MM.1S (cell line): ENCODE data around the gene EFNA3.

ENCODE experiments used
- DNase-seq: peaks from one replicate; pipeline ENCODE4 v3.0.0-alpha.2; 2015
- H2AFZ ChIP-seq: fragments of 300-600 bp; sonication (generic); 2 replicates; pipeline ENCODE4 v1.6.0; 2016; ENCODE audit warnings: antibody characterized with exemption, low read length
- H3F3A ChIP-seq: fragments of 300-600 bp; sonication (generic); 2 replicates; pipeline ENCODE4 v1.6.1; 2016; ENCODE audit warnings: mild to moderate bottlenecking, antibody characterized with exemption, low read length, moderate library complexity, mixed read lengths; ENCODE audit not compliant: insufficient read depth
- H3K27ac ChIP-seq: fragments of 300-600 bp; sonication (generic); 2 replicates; pipeline ENCODE4 v1.5.1; 2016; ENCODE audit warnings: mild to moderate bottlenecking, low read length
- H3K27me3 ChIP-seq: fragments of 300-600 bp; sonication (generic); replicated peaks from 2 replicates; pipeline ENCODE4 v1.6.0; 2016; ENCODE audit warnings: low read length; ENCODE audit not compliant: insufficient read depth
- H3K36me3 ChIP-seq: fragments of 300-600 bp; sonication (generic); replicated peaks from 2 replicates; pipeline ENCODE4 v1.6.1; 2016; ENCODE audit warnings: mild to moderate bottlenecking, low read length, mixed read lengths; ENCODE audit not compliant: insufficient read depth
- H3K4me1 ChIP-seq: fragments of 300-600 bp; sonication (generic); 2 replicates; pipeline ENCODE4 v1.6.1; 2016; ENCODE audit warnings: low read length, mixed read lengths
- H3K4me2 ChIP-seq: fragments of 300-600 bp; sonication (generic); 2 replicates; pipeline ENCODE4 v1.6.0; 2016; ENCODE audit warnings: low read depth, low read length
- H3K4me3 ChIP-seq: fragments of 300-600 bp; sonication (generic); 2 replicates; pipeline ENCODE4 v1.5.1; 2016; ENCODE audit warnings: low read length, mixed read lengths
- H3K79me2 ChIP-seq: fragments of 300-600 bp; sonication (generic); 2 replicates; pipeline ENCODE4 v1.6.1; 2016; ENCODE audit warnings: mixed run types, low read length, mixed read lengths
- H3K9ac ChIP-seq: fragments of 300-600 bp; sonication (generic); 2 replicates; pipeline ENCODE4 v1.6.1; 2016; ENCODE audit warnings: low read length, mixed read lengths
- H3K9me2 ChIP-seq: fragments of 300-600 bp; sonication (generic); replicated peaks from 2 replicates; pipeline ENCODE4 v1.6.1; 2016; ENCODE audit warnings: mild to moderate bottlenecking, low read length, mixed read lengths; ENCODE audit not compliant: insufficient read depth
- H3K9me3 ChIP-seq: fragments of 300-600 bp; sonication (generic); replicated peaks from 2 replicates; pipeline ENCODE4 v1.6.1; 2016; ENCODE audit warnings: mild to moderate bottlenecking, low read length, mixed read lengths; ENCODE audit not compliant: insufficient read depth
- H4K20me1 ChIP-seq: fragments of 300-600 bp; sonication (generic); 2 replicates; pipeline ENCODE4 v1.6.1; 2016; ENCODE audit warnings: mild to moderate bottlenecking, low read length, moderate library complexity, mixed read lengths; ENCODE audit not compliant: insufficient read depth
- EZH2 ChIP-seq: fragments of 300-600 bp; sonication (generic); optimal IDR thresholded peaks from 2 replicates; pipeline ENCODE3; 2017; ENCODE audit warnings: low read depth, mild to moderate bottlenecking, antibody characterized with exemption, low read length, mixed read lengths
- EZH2phosphoT487 ChIP-seq: fragments of 300-600 bp; sonication (generic); IDR thresholded peaks from 2 replicates; pipeline ENCODE4 v1.6.1; 2018; ENCODE audit warnings: antibody characterized with exemption, low read length
- TF ChIP-seq, protein P1 (sequence below): fragments of 300-600 bp; sonication (generic); IDR thresholded peaks from 2 replicates; pipeline ENCODE4 v1.5.1; 2016; ENCODE audit warnings: antibody characterized with exemption, low read length, mixed read lengths

The EFNA3 gene

DNA sequence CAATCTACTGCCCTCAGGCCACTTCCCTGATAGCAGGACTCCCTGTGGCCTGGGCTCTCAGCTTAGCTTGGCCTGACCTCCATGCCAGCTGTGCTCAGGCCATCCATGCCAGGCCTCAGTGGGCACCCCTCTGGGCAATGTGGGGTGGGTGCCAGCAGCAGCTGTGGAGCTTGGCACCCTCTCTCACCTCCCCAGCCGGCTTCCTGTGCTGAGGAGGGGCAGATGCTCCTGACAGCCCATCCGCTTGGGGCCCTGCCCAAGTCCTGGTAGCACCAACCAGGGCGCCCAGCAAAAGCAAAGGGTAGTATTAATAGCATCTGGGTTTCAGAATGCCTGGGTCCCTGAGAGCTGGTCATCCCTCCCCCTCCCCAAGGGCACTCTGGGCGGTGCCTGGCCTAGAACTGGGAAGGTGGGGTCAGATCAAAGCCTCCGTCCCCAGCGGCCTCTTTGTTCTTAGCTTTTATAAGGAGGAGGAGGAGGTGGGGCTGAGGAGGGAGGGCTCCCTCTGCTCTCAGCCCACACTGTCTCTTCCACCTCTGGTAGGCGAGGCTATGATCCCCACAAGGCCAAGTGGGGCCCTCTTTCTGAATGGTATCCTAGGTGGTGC, 9.0 kb upstream of the EFNA3 start:
- no peak for DNase-seq

DNA sequence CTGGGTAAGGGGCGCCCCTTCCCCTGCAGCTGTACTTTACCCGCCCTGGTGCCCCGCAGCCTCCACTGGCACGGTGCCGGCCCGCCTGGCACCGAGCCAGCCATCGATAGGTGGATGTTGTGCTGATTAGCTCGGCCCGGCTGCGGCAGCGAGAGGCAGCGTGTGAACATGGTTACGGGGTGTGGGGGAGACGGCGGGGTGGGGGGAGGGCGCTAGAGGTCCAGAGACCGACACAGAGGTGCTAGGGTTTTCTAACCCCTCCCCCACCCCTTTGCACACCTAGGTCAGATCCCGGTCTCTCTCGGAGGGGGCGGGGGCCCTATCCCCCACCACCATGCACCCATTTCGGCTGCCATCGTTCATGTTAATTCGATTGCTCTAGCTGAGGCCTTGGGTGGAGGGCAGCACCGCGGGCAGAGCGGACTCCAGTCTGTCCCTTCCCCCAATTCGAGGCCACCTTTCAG, 8.4 kb upstream of the EFNA3 start:
- Histone ChIP-seq H3K79me2 (no peaks in the 10 kb centered on the region), H3K36me3 (no peaks in the 10 kb centered on the region), H3K9me3 (no peaks in the 10 kb centered on the region), H3K4me2 (peak overlapping the region; percentile 44), H4K20me1 (no peaks in the 10 kb centered on the region), H3K4me1 (peaks cover 15% of the 10 kb centered on the region), H2AFZ (no peak overlapping the region), H3K9ac (no peak overlapping the region), H3F3A (peaks cover 5% of the 10 kb centered on the region; the same call in 1 of the 2 replicates), H3K9me2 (no peaks in the 10 kb centered on the region), H3K27ac (no peak overlapping the region), H3K4me3 (peak overlapping the region; percentile 16; the same call in 1 of the 2 replicates), H3K27me3 (no peaks in the 10 kb centered on the region)
- no peak for TF ChIP-seq EZH2
- TF ChIP-seq, protein P1, sequence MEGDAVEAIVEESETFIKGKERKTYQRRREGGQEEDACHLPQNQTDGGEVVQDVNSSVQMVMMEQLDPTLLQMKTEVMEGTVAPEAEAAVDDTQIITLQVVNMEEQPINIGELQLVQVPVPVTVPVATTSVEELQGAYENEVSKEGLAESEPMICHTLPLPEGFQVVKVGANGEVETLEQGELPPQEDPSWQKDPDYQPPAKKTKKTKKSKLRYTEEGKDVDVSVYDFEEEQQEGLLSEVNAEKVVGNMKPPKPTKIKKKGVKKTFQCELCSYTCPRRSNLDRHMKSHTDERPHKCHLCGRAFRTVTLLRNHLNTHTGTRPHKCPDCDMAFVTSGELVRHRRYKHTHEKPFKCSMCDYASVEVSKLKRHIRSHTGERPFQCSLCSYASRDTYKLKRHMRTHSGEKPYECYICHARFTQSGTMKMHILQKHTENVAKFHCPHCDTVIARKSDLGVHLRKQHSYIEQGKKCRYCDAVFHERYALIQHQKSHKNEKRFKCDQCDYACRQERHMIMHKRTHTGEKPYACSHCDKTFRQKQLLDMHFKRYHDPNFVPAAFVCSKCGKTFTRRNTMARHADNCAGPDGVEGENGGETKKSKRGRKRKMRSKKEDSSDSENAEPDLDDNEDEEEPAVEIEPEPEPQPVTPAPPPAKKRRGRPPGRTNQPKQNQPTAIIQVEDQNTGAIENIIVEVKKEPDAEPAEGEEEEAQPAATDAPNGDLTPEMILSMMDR: no peak
- no peak for TF ChIP-seq EZH2phosphoT487
- no peak for DNase-seq

More for the DNA sequence above, 9.0 kb upstream of the EFNA3 start:
- Histone ChIP-seq H3F3A (peaks cover 9% of the 10 kb centered on the region; the same call in 1 of the 2 replicates), H3K27me3 (no peaks in the 10 kb centered on the region), H3K36me3 (no peaks in the 10 kb centered on the region), H3K9me2 (no peaks in the 10 kb centered on the region), H3K79me2 (0 out of 2 replicates have a peak, but pooled peaks cover 5% of the 10 kb centered on the region), H3K9me3 (no peaks in the 10 kb centered on the region), H2AFZ (no peak overlapping the region), H4K20me1 (no peaks in the 10 kb centered on the region), H3K4me1 (peaks cover 15% of the 10 kb centered on the region), H3K9ac (no peak overlapping the region), H3K27ac (no peak overlapping the region), H3K4me3 (no peak overlapping the region), H3K4me2 (no peak overlapping the region)
- TF ChIP-seq, protein P1: no peak
- TF ChIP-seq EZH2phosphoT487: no peak
- TF ChIP-seq EZH2: no peak

DNA sequence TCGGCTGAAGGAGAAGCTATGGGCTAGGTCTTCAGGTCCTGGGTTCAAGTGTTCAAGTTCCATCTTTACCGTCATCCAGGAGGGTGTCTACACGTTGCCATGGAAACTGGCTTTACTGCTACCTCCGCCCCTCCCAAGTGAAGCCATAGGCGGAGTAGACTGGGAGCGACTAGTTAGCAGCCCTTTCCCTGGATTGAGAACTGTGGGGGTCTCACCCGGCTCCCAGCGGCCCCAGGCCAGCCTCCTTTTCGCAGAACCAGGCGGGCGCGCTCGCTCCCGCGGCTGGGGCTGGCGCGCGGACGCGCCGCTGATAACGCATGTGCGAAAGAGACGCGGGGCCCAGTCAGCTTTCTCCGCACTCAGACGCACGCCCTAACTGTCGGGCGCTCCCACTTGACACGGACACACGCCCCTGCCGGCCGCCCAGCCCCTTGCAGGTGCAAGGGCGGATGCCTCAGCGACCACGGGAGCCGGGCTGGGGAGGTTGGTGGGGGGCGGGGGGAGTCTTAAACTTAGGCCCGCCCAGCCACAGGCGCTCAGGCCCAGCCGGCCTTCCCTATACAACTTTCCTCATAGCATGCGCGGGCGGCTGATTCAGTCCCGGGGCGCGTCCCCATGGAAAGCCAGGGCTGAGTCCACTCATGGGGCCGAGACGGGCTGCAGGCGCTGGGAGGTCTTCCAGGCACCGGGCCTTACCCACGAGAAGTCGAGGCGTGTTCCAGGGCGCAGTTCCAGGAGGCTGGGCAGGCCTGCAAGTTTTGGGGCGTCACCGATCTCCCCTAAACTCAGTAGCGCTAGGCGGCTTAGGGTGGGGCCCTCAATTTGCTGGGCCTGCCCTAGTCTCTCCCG, 7.7 kb upstream of the EFNA3 start:
- Histone ChIP-seq H3K9me3 (no peaks in the 10 kb centered on the region), H3K27me3 (no peaks in the 10 kb centered on the region), H3K9ac (no peak overlapping the region; the same call in 1 of the 2 replicates), H4K20me1 (no peaks in the 10 kb centered on the region), H3K79me2 (no peaks in the 10 kb centered on the region), H3F3A (peaks cover 5% of the 10 kb centered on the region; the same call in 1 of the 2 replicates), H3K36me3 (no peaks in the 10 kb centered on the region), H3K4me3 (peak overlapping the region; percentile 16; the same call in 1 of the 2 replicates), H2AFZ (peak overlapping the region; percentile 5; the same call in 1 of the 2 replicates), H3K9me2 (no peaks in the 10 kb centered on the region), H3K4me2 (peak overlapping the region; percentile 44), H3K27ac (no peak overlapping the region), H3K4me1 (peaks cover 15% of the 10 kb centered on the region)
- TF ChIP-seq EZH2phosphoT487: no peak
- TF ChIP-seq, protein P1: peak; percentile 47
- no peak for TF ChIP-seq EZH2
- DNase-seq: peak; percentile 80
